ENCODE data around the gene SULT4A1. TPM values are rescaled to one million over a fixed set of nuclear protein-coding genes. Genes with fewer than 3 reads are reported as not detected.

Gene SULT4A1
- total and polyA plus RNA-seq, 2 of the 4 experiments (the other 2 are of a cell fraction), result 1.1 to 5.2 TPM

DNA sequence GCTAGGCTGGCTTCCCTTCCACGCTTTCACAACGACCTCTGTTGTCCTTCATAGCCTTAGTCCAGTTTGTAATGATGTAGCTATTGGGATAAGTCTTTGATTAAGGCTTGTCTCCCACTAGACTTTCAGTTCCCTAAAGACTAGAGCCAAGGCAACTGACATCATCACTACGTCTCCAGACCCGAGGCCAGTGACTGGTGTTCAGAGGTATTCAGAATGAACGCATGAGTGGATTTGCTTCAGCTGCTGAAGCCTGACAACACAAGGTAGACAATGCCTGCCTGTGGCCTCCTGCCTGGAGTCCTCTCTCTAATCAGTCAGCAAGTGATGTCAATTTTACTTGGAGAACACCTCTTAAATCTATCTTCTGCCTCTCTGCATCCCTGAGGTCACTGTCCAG, 63.8 kb downstream of the SULT4A1 start:
- intact Hi-C loops (cut with micrococcal nuclease), result no loop called here
- H3K4me2 ChIP-seq (ENCODE audit: low read depth, low read length), result no peak overlapping the region
- TF ChIP-seq RFX5 (IDR thresholded peaks at IDR 0.05; ENCODE audit: low read depth, low read length), result no peak
- TF ChIP-seq, protein P1, sequence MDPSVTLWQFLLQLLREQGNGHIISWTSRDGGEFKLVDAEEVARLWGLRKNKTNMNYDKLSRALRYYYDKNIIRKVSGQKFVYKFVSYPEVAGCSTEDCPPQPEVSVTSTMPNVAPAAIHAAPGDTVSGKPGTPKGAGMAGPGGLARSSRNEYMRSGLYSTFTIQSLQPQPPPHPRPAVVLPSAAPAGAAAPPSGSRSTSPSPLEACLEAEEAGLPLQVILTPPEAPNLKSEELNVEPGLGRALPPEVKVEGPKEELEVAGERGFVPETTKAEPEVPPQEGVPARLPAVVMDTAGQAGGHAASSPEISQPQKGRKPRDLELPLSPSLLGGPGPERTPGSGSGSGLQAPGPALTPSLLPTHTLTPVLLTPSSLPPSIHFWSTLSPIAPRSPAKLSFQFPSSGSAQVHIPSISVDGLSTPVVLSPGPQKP (IDR thresholded peaks at IDR 0.05; ENCODE audit: borderline replicate concordance, low read depth, low read length), result no peak
- no peak for TF ChIP-seq MAFK (IDR thresholded peaks at IDR 0.05; ENCODE audit: low read depth, low read length)
- no peak for TF ChIP-seq MXI1 (IDR thresholded peaks at IDR 0.05; ENCODE audit: borderline replicate concordance, low read depth, low read length)
- TF ChIP-seq CHD1 (IDR thresholded peaks at IDR 0.05; ENCODE audit: low read depth, low read length), result no peak
- no peak for TF ChIP-seq POLR2A (IDR thresholded peaks at IDR 0.05; ENCODE audit: low read depth, low read length)
- TF ChIP-seq, protein P2, sequence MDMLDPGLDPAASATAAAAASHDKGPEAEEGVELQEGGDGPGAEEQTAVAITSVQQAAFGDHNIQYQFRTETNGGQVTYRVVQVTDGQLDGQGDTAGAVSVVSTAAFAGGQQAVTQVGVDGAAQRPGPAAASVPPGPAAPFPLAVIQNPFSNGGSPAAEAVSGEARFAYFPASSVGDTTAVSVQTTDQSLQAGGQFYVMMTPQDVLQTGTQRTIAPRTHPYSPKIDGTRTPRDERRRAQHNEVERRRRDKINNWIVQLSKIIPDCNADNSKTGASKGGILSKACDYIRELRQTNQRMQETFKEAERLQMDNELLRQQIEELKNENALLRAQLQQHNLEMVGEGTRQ (IDR thresholded peaks at IDR 0.05; ENCODE audit: low read depth, low read length), result no peak
- no peak for TF ChIP-seq RAD21 (IDR thresholded peaks at IDR 0.05; ENCODE audit: low read length)
- TF ChIP-seq MAZ (IDR thresholded peaks at IDR 0.05; ENCODE audit: borderline replicate concordance, low read depth, low read length), result no peak
- TF ChIP-seq NFE2L2 (IDR thresholded peaks at IDR 0.05; ENCODE audit: low read depth, low read length), result no peak
- TF ChIP-seq, protein P3, sequence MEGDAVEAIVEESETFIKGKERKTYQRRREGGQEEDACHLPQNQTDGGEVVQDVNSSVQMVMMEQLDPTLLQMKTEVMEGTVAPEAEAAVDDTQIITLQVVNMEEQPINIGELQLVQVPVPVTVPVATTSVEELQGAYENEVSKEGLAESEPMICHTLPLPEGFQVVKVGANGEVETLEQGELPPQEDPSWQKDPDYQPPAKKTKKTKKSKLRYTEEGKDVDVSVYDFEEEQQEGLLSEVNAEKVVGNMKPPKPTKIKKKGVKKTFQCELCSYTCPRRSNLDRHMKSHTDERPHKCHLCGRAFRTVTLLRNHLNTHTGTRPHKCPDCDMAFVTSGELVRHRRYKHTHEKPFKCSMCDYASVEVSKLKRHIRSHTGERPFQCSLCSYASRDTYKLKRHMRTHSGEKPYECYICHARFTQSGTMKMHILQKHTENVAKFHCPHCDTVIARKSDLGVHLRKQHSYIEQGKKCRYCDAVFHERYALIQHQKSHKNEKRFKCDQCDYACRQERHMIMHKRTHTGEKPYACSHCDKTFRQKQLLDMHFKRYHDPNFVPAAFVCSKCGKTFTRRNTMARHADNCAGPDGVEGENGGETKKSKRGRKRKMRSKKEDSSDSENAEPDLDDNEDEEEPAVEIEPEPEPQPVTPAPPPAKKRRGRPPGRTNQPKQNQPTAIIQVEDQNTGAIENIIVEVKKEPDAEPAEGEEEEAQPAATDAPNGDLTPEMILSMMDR (conservative IDR thresholded peaks at IDR 0.05; ENCODE audit: low read depth, low read length), result no peak
- no peak for TF ChIP-seq SMC3 (IDR thresholded peaks at IDR 0.05; ENCODE audit: low read depth, low read length)
- TF ChIP-seq FOS (IDR thresholded peaks at IDR 0.05; ENCODE audit: low read depth, low read length), result no peak
- no peak for TF ChIP-seq RCOR1 (IDR thresholded peaks at IDR 0.05; ENCODE audit: insufficient replicate concordance, low read length)
- no peak for TF ChIP-seq CEBPB (IDR thresholded peaks at IDR 0.05; ENCODE audit: low read depth, low read length)
- H2AK5ac ChIP-seq (ENCODE audit: low read depth, low read length), result no peak overlapping the region
- no peaks in the 10 kb centered on the region for H3K9me3 ChIP-seq (ENCODE audit: control insufficient read depth, insufficient read depth, low read length)
- no peak overlapping the region for H3K56ac ChIP-seq (ENCODE audit: extremely low read depth, insufficient read depth, low read length)
- H3K27me3 ChIP-seq (ENCODE audit: control insufficient read depth, insufficient read depth, low read length), result peaks cover 3% of the 10 kb centered on the region; the same call in 1 of the 2 replicates
- H2AK9ac ChIP-seq (replicated peaks; ENCODE audit: low read depth, low read length, poor library complexity), result no peak overlapping the region
- no peak overlapping the region for H2BK120ac ChIP-seq (ENCODE audit: low read depth, low read length)
- no peak overlapping the region for H4K5ac ChIP-seq (ENCODE audit: low read depth, low read length)
- no peak overlapping the region for H3K23ac ChIP-seq (ENCODE audit: low read depth, low read length)
- CTCF ChIA-PET, result no interaction called here
- WGBS, 2 experiments (ENCODE audit: extremely low coverage in 2 of 2, insufficient read length in 1 of 2), result 60% methylated on average over 3 of the region's 5 CpGs; no CpG with 5 or more reads in 1 of the 2 experiments
- no peaks in the 10 kb centered on the region for H3K36me3 ChIP-seq (ENCODE audit: control insufficient read depth, insufficient read depth, low read length)
- dilution Hi-C loops (cut with HindIII; ENCODE audit: low sequenced_read_pairs, unreplicated experiment), result no loop called here
- no peak for ATAC-seq (ENCODE audit: low read depth)
- H4K8ac ChIP-seq (ENCODE audit: low read depth in 2 of 2, low read length in 2 of 2), result no peak overlapping the region
- no peak overlapping the region for H2BK15ac ChIP-seq (ENCODE audit: low read depth, low read length)
- POLR2A ChIA-PET (ENCODE audit: unreplicated experiment), result no interaction called here
- peak; percentile 63 for DNase-seq
- H2BK20ac ChIP-seq (ENCODE audit: low read depth, low read length), result no peak overlapping the region
- no peaks in the 10 kb centered on the region for H3K79me1 ChIP-seq (ENCODE audit: low read depth in 1 of 2, low read length in 2 of 2)
- in situ Hi-C loops (cut with MboI; ENCODE audit: low sequenced_read_pairs), result no loop called here
- H3K27ac ChIP-seq (ENCODE audit: insufficient read depth, low read length), result no peak overlapping the region
- no peak overlapping the region for H3K4ac ChIP-seq (ENCODE audit: low read depth, low read length)
- H2BK5ac ChIP-seq (ENCODE audit: low read depth, low read length, poor library complexity, severe bottlenecking), result no peak overlapping the region
- H4K91ac ChIP-seq (ENCODE audit: insufficient read depth, low read depth, low read length), result no peak overlapping the region
- H2AFZ ChIP-seq (replicated peaks; ENCODE audit: low read length, poor library complexity), result no peak overlapping the region
- no peak overlapping the region for H3K14ac ChIP-seq (replicated peaks; ENCODE audit: low read depth, low read length)
- H3K18ac ChIP-seq (ENCODE audit: low read depth, low read length), result no peak overlapping the region
- H3K4me1 ChIP-seq (ENCODE audit: control insufficient read depth, insufficient read depth, low read length), result no peaks in the 10 kb centered on the region
- no peak overlapping the region for H3K4me3 ChIP-seq (ENCODE audit: insufficient read depth, low read depth, low read length)
- H3K9ac ChIP-seq (ENCODE audit: low read depth, low read length), result no peak overlapping the region
- H4K20me1 ChIP-seq (ENCODE audit: insufficient read depth, low read length), result no peaks in the 10 kb centered on the region
- no TSS peak for BruUV-seq (replicated peaks)
- H3K9me1 ChIP-seq (ENCODE audit: insufficient read depth, low read length), result no peaks in the 10 kb centered on the region
